ENCODE results near the gene SLC38A10. TPM values are rescaled to one million over a fixed set of nuclear protein-coding genes. Genes with fewer than 3 reads are reported as not detected.

SLC38A10 gene
- total RNA-seq, 1 donor from 2014 or later = 67.5 TPM

DNA sequence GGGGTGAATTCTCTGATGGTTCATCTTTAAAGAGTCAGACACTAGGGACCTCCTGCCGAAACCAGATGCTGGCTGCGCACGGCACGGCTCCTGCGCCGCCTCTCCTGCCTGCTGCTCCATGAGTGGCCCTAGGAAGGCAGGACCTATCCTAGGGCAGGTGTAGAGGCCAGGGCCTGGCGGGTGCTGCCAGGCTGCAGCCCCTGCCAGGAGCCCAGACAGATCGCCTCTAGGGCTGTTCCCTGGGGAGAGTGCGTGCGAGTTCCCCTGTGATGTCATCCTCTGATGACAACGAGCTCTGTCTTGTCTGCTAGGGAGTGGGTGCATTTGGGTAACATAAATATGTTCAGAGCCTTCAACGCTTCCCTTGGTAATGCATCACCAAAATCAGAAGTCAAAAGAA lies 23.9 kb downstream of the SLC38A10 start:
- Histone ChIP-seq H3K9me3 (no peaks in the 10 kb centered on the region), H3K27ac (no peak overlapping the region), H3K36me3 (peaks cover 0 to 60% of the 10 kb centered on the region in 2 donors), H3K4me1 (no peaks in the 10 kb centered on the region), H3K27me3 (no peaks in the 10 kb centered on the region), H3K4me3 (no peak overlapping the region)
- TF ChIP-seq POLR2A (IDR thresholded peaks at IDR 0.05) = no peak
- TF ChIP-seq POLR2AphosphoS5 (IDR thresholded peaks at IDR 0.05; ENCODE audit: insufficient read depth in 1 of 2, low read depth in 1 of 2) = no peak
- TF ChIP-seq CTCF (IDR thresholded peaks at IDR 0.05) = no peak
- DNase-seq (ENCODE audit: extremely low spot score in 2 of 2) = no peak
- intact Hi-C loops (cut with DNase I) = no loop called here

GRCh38 chr17:81270279-81270678 lies 24.8 kb downstream of the SLC38A10 start:
- no peak for DNase-seq (ENCODE audit: extremely low spot score in 2 of 2)
- no peak overlapping the region for H3K4me3 ChIP-seq

GRCh38 chr17:81267390-81268067 lies 27.6 kb downstream of the SLC38A10 start:
- no peaks in the 10 kb centered on the region for H3K9me3 ChIP-seq
- intact Hi-C loops (cut with DNase I) = no loop called here
- H3K36me3 ChIP-seq = peaks cover 0 to 61% of the 10 kb centered on the region in 2 donors
- TF ChIP-seq POLR2AphosphoS5 (IDR thresholded peaks at IDR 0.05; ENCODE audit: insufficient read depth in 1 of 2, low read depth in 1 of 2) (no peak), POLR2A (IDR thresholded peaks at IDR 0.05) (no peak), CTCF (IDR thresholded peaks at IDR 0.05) (no peak)
- H3K4me1 ChIP-seq = no peaks in the 10 kb centered on the region
- no peak for DNase-seq (ENCODE audit: extremely low spot score in 2 of 2)
- no peak overlapping the region for H3K4me3 ChIP-seq
- H3K27ac ChIP-seq = no peak overlapping the region
- H3K27me3 ChIP-seq = no peaks in the 10 kb centered on the region

More at GRCh38 chr17:81270279-81270678, 24.8 kb downstream of the SLC38A10 start:
- Histone ChIP-seq H3K36me3 (peaks cover 0 to 61% of the 10 kb centered on the region in 2 donors), H3K9me3 (no peaks in the 10 kb centered on the region), H3K27ac (no peak overlapping the region), H3K4me1 (no peaks in the 10 kb centered on the region), H3K27me3 (no peaks in the 10 kb centered on the region)
- TF ChIP-seq CTCF (IDR thresholded peaks at IDR 0.05) (no peak), POLR2AphosphoS5 (IDR thresholded peaks at IDR 0.05; ENCODE audit: insufficient read depth in 1 of 2, low read depth in 1 of 2) (no peak), POLR2A (IDR thresholded peaks at IDR 0.05) (no peak)
- intact Hi-C loops (cut with DNase I) = no loop called here

- H3K9me3 ChIP-seq = no peaks in the 10 kb centered on the region
- DNase-seq (ENCODE audit: extremely low spot score in 2 of 2) = no peak
- intact Hi-C loops (cut with DNase I) = no loop called here
- no peaks in the 10 kb centered on the region for H3K4me1 ChIP-seq
- no peak overlapping the region for H3K4me3 ChIP-seq
- H3K36me3 ChIP-seq = peaks cover 0 to 60% of the 10 kb centered on the region in 2 donors
- H3K27me3 ChIP-seq = no peaks in the 10 kb centered on the region
- H3K27ac ChIP-seq = no peak overlapping the region
- no peak for TF ChIP-seq CTCF (IDR thresholded peaks at IDR 0.05)
- TF ChIP-seq POLR2AphosphoS5 (IDR thresholded peaks at IDR 0.05; ENCODE audit: insufficient read depth in 1 of 2, low read depth in 1 of 2) = no peak
- no peak for TF ChIP-seq POLR2A (IDR thresholded peaks at IDR 0.05)
These were observed 29.5 kb downstream of the SLC38A10 start for GRCh38 chr17:81265576-81265975.

GRCh38 chr17:81264640-81265039 lies 30.5 kb downstream of the SLC38A10 start:
- Histone ChIP-seq H3K36me3 (peaks cover 0 to 60% of the 10 kb centered on the region in 2 donors), H3K4me1 (no peaks in the 10 kb centered on the region), H3K9me3 (no peaks in the 10 kb centered on the region), H3K4me3 (no peak overlapping the region), H3K27ac (no peak overlapping the region), H3K27me3 (no peaks in the 10 kb centered on the region)
- DNase-seq (ENCODE audit: extremely low spot score in 2 of 2) = no peak
- intact Hi-C loops (cut with DNase I) = no loop called here
- no peak for TF ChIP-seq POLR2AphosphoS5 (IDR thresholded peaks at IDR 0.05; ENCODE audit: insufficient read depth in 1 of 2, low read depth in 1 of 2)
- TF ChIP-seq CTCF (IDR thresholded peaks at IDR 0.05) = no peak
- no peak for TF ChIP-seq POLR2A (IDR thresholded peaks at IDR 0.05)
